KG1 (cell line): ENCODE data around the gene COX10.

Experiments used
- DNase-seq: peaks from one replicate; lab custom pipeline; 2025; lab: John Stamatoyannopoulos, UW

COX10 gene

GRCh38 chr17:14070344-14070984 lies 1.2 kb downstream of the COX10 start:
- no peak for DNase-seq

- DNase-seq: no peak
Observed at GRCh38 chr17:14072881-14073280, 3.6 kb downstream of the COX10 start.

GRCh38 chr17:14078027-14078426 lies 8.7 kb downstream of the COX10 start:
- no peak for DNase-seq

- DNase-seq: no peak
Observed at GRCh38 chr17:14080847-14081251, 11.5 kb downstream of the COX10 start.

GRCh38 chr17:14082848-14083247 lies 13.5 kb downstream of the COX10 start:
- no peak for DNase-seq

- DNase-seq: no peak
Observed at GRCh38 chr17:14084955-14085354, 15.7 kb downstream of the COX10 start.

- no peak for DNase-seq
Observed at GRCh38 chr17:14086189-14086588, 16.9 kb downstream of the COX10 start.

GRCh38 chr17:14089179-14089578 lies 19.9 kb downstream of the COX10 start:
- no peak for DNase-seq

GRCh38 chr17:14091367-14091766 lies 22.1 kb downstream of the COX10 start:
- DNase-seq: no peak

GRCh38 chr17:14092808-14093207 lies 23.5 kb downstream of the COX10 start:
- no peak for DNase-seq

GRCh38 chr17:14094676-14095601 lies 25.6 kb downstream of the COX10 start:
- DNase-seq: no peak

GRCh38 chr17:14095631-14096030 lies 26.3 kb downstream of the COX10 start:
- DNase-seq: no peak

GRCh38 chr17:14098246-14098645 lies 28.9 kb downstream of the COX10 start:
- no peak for DNase-seq

GRCh38 chr17:14101976-14102375 lies 32.7 kb downstream of the COX10 start:
- DNase-seq: no peak

- DNase-seq: no peak
Observed at GRCh38 chr17:14103836-14104235, 34.5 kb downstream of the COX10 start.

GRCh38 chr17:14104734-14105133 lies 35.4 kb downstream of the COX10 start:
- DNase-seq: no peak

GRCh38 chr17:14107889-14108288 lies 38.6 kb downstream of the COX10 start:
- no peak for DNase-seq

GRCh38 chr17:14112407-14112806 lies 43.1 kb downstream of the COX10 start:
- DNase-seq: no peak

GRCh38 chr17:14113137-14113536 lies 43.8 kb downstream of the COX10 start:
- no peak for DNase-seq

- no peak for DNase-seq
Observed at GRCh38 chr17:14116263-14117024, 47.1 kb downstream of the COX10 start.

- no peak for DNase-seq
Observed at GRCh38 chr17:14118951-14119350, 49.6 kb downstream of the COX10 start.

GRCh38 chr17:14119546-14119945 lies 50.2 kb downstream of the COX10 start:
- DNase-seq: no peak

- no peak for DNase-seq
Observed at GRCh38 chr17:14121952-14122351, 52.6 kb downstream of the COX10 start.
